Keratinocyte (primary cell): ENCODE results near the gene RNF157. TPM values are rescaled to one million over a fixed set of nuclear protein-coding genes. Genes with fewer than 3 reads are reported as not detected.
A peak's percentile ranks its signal among the peaks of the same experiment; 100 is the strongest.

Experiments
- DNase-seq: peaks from one replicate; pipeline ENCODE4 v3.0.0-alpha.2; 2011; ENCODE audit warnings: low read depth, missing footprints, low spot score
- FAIRE-seq: peaks from 2 replicates; lab custom pipeline; 2011; peaks lifted over from hg19 to GRCh38; lab: Jason Lieb, UNC
- H2AFZ ChIP-seq: 2 replicates; pipeline ENCODE4 v1.6.0; 2012; ENCODE audit warnings: low read length, control low read depth, inconsistent platforms; ENCODE audit not compliant: control insufficient read depth
- H3K27ac ChIP-seq: 2 replicates; pipeline ENCODE4 v1.5.1; 2011; ENCODE audit warnings: low read length; ENCODE audit not compliant: control insufficient read depth, insufficient read depth
- H3K27me3 ChIP-seq: 3 replicates; pipeline ENCODE4 v1.6.0; 2011; ENCODE audit warnings: low read length; ENCODE audit not compliant: control insufficient read depth, insufficient read depth; ENCODE audit errors: extremely low read depth
- H3K36me3 ChIP-seq, 2 experiments: 2 replicates in 1 of 2; 3 replicates in 1 of 2; pipeline ENCODE4 v1.5.1; 2011; ENCODE audit warnings: low read length in 2 of 2, mild to moderate bottlenecking in 1 of 2; ENCODE audit not compliant: control insufficient read depth in 2 of 2, insufficient read depth in 2 of 2; ENCODE audit errors: extremely low read depth in 1 of 2
- H3K4me1 ChIP-seq: 3 replicates; pipeline ENCODE4 v1.5.1; 2011; ENCODE audit warnings: low read length; ENCODE audit not compliant: control insufficient read depth, insufficient read depth; ENCODE audit errors: extremely low read depth
- H3K4me2 ChIP-seq: 3 replicates; pipeline ENCODE4 v1.6.0; 2011; ENCODE audit warnings: low read depth, low read length; ENCODE audit not compliant: control insufficient read depth, insufficient read depth; ENCODE audit errors: extremely low read depth
- H3K4me3 ChIP-seq, 3 experiments: fragments of 200-600 bp in 1 of 3; sonication (generic) in 1 of 3; 2 replicates in 2 of 3; 3 replicates in 1 of 3; pipeline ENCODE4 v1.5.1; 2011 to 2016; ENCODE audit warnings: low read length in 3 of 3, mild to moderate bottlenecking in 3 of 3, control low read depth in 2 of 3, inconsistent platforms in 1 of 3, low read depth in 1 of 3, mixed read lengths in 1 of 3, mixed run types in 1 of 3, moderate library complexity in 1 of 3; ENCODE audit not compliant: control insufficient read depth in 2 of 3, insufficient read depth in 2 of 3; ENCODE audit errors: extremely low read depth in 1 of 3
- H3K79me2 ChIP-seq: 2 replicates; pipeline ENCODE4 v1.6.0; 2012; ENCODE audit warnings: low read length; ENCODE audit not compliant: control insufficient read depth, insufficient read depth
- H3K9ac ChIP-seq: 3 replicates; pipeline ENCODE4 v1.6.0; 2011; ENCODE audit warnings: low read length; ENCODE audit not compliant: control insufficient read depth, insufficient read depth; ENCODE audit errors: extremely low read depth
- H3K9me1 ChIP-seq: 3 replicates; pipeline ENCODE4 v1.6.0; 2011; ENCODE audit warnings: low read length; ENCODE audit not compliant: control insufficient read depth, insufficient read depth; ENCODE audit errors: extremely low read depth
- H3K9me3 ChIP-seq: 2 replicates; pipeline ENCODE4 v1.5.1; 2012; ENCODE audit warnings: low read depth, low read length; ENCODE audit not compliant: control insufficient read depth
- H4K20me1 ChIP-seq: 3 replicates; pipeline ENCODE4 v1.6.0; 2011; ENCODE audit warnings: low read length; ENCODE audit not compliant: control insufficient read depth, insufficient read depth; ENCODE audit errors: extremely low read depth
- CTCF ChIP-seq, 3 experiments: IDR thresholded peaks in 1 of 3; conservative IDR thresholded peaks in 1 of 3; optimal IDR thresholded peaks in 1 of 3; 2 replicates in 2 of 3; 3 replicates in 1 of 3; pipeline versions ENCODE3 to v1.5.1; 2011; ENCODE audit warnings: low read length in 3 of 3, mild to moderate bottlenecking in 3 of 3, moderate library complexity in 2 of 3, control low read depth in 1 of 3, inconsistent platforms in 1 of 3; ENCODE audit not compliant: insufficient read depth in 2 of 3; ENCODE audit errors: extremely low read depth in 1 of 3
- EZH2 ChIP-seq: IDR thresholded peaks from one replicate; pipeline ENCODE4 v1.6.1; 2012; ENCODE audit warnings: inconsistent platforms, mild to moderate bottlenecking, low read length, moderate library complexity
- dilution Hi-C: fragments of 300-500 bp; cut with MboI; formaldehyde crosslinking; loops from one replicate; pipeline ENCODE4 v1.7.0; 2020; ENCODE audit warnings: low sequenced_read_pairs; ENCODE audit not compliant: extremely low pct_ligation_motif_present
- polyA plus RNA-seq, 5 experiments: library from polyadenylated mRNA; depleted of rRNA in 3 of 5; stranded (reverse) in 3 of 5; stranded (forward) in 1 of 5; unstranded in 1 of 5; fragments of >200 nt; gene quantifications; 1 replicate in 1 of 5; 2 replicates in 3 of 5; 3 replicates in 1 of 5; pipeline versions ENCODE4 v1.2.1 to v1.2.3, GENCODE V29; 2011 to 2012; ENCODE audit warnings: missing spikeins in 2 of 5, low read depth in 1 of 5, low replicate concordance in 1 of 5

RNF157 gene
- polyA plus RNA-seq, 1 donor (not counting 4 experiments of a cell fraction or from before 2014, with no cell fraction given): not detected

GRCh38 chr17:76121932-76122430 lies 118.3 kb downstream of the RNF157 start:
- Histone ChIP-seq H3K36me3 (no peaks in the 10 kb centered on the region), H3K4me1 (peaks cover 3% of the 10 kb centered on the region), H3K27ac (no peak overlapping the region), H4K20me1 (no peaks in the 10 kb centered on the region), H3K9me3 (no peaks in the 10 kb centered on the region), H3K79me2 (no peaks in the 10 kb centered on the region), H3K9me1 (no peaks in the 10 kb centered on the region), H3K4me2 (peak overlapping the region; percentile 41), H3K4me3 (peak overlapping the region in 1 of 3 experiments; percentile 40), H3K27me3 (peaks cover 5% of the 10 kb centered on the region), H2AFZ (peak overlapping the region; percentile 22), H3K9ac (peak overlapping the region; percentile 58)
- dilution Hi-C loops: no loop called here
- FAIRE-seq (no peak), DNase-seq (no peak)
- TF ChIP-seq EZH2: no peak
- TF ChIP-seq CTCF (optimal IDR thresholded peaks at IDR 0.05 in 1 of 3, IDR thresholded peaks at IDR 0.05 in 1 of 3, conservative IDR thresholded peaks at IDR 0.05 in 1 of 3; ENCODE audit: extremely low read depth in 1 of 3, insufficient read depth in 2 of 3, low read length in 3 of 3): no peak

- dilution Hi-C loops: no loop called here
- Histone ChIP-seq H4K20me1 (no peaks in the 10 kb centered on the region), H3K9ac (no peak overlapping the region), H3K4me2 (no peak overlapping the region), H3K27me3 (peaks cover 5% of the 10 kb centered on the region), H3K4me3 (no peak overlapping the region), H3K4me1 (peaks cover 3% of the 10 kb centered on the region), H3K9me1 (no peaks in the 10 kb centered on the region), H3K27ac (no peak overlapping the region), H3K9me3 (no peaks in the 10 kb centered on the region), H2AFZ (no peak overlapping the region), H3K36me3 (no peaks in the 10 kb centered on the region), H3K79me2 (no peaks in the 10 kb centered on the region)
- no peak for FAIRE-seq
- TF ChIP-seq CTCF (optimal IDR thresholded peaks at IDR 0.05 in 1 of 3, IDR thresholded peaks at IDR 0.05 in 1 of 3, conservative IDR thresholded peaks at IDR 0.05 in 1 of 3; ENCODE audit: extremely low read depth in 1 of 3, insufficient read depth in 2 of 3, low read length in 3 of 3) (no peak), EZH2 (no peak)
- no peak for DNase-seq
Measured at GRCh38 chr17:76120658-76121008, 119.7 kb downstream of the RNF157 start.
